Activated CD8-positive, alpha-beta T cell treated with anti-CD3 and anti-CD28 coated beads for 36 hours (primary cell): Measurements from ENCODE around the gene CD2. TPM values are rescaled to one million over a fixed set of nuclear protein-coding genes. Genes with fewer than 3 reads are reported as not detected.

Experiments used
- ATAC-seq: fragments of 200-7000 bp; cut with Tn5 transposase; one replicate; pipeline ENCODE4 v1.10.0; 2021; ENCODE audit warnings: mild to moderate bottlenecking, moderate library complexity
- CTCF ChIA-PET: fragments of 350-600 bp; sonication (Branson Sonifier 250); formaldehyde crosslinking; loops from one replicate; lab custom pipeline; 2021; ENCODE audit warnings: antibody characterized with exemption; lab: Charles Lee
- POLR2A ChIA-PET: fragments of 350-600 bp; sonication (Branson Sonifier 250); formaldehyde crosslinking; loops from one replicate; lab custom pipeline; 2021; ENCODE audit warnings: antibody characterized with exemption; lab: Charles Lee
- DNase-seq: peaks from one replicate; pipeline ENCODE4 v3.0.0-alpha.2; 2020
- H3K27ac Mint-ChIP-seq: one replicate; pipeline ENCODE4 v1.8.0; 2021; ENCODE audit warnings: mild to moderate bottlenecking, mixed read lengths
- H3K27me3 Mint-ChIP-seq: one replicate; pipeline ENCODE4 v1.8.0; 2021; ENCODE audit warnings: mixed read lengths
- H3K36me3 Mint-ChIP-seq: one replicate; pipeline ENCODE4 v1.8.0; 2021; ENCODE audit warnings: low read depth, mixed read lengths
- H3K4me1 Mint-ChIP-seq: one replicate; pipeline ENCODE4 v1.8.0; 2021; ENCODE audit warnings: low read depth, mixed read lengths
- H3K4me3 Mint-ChIP-seq: one replicate; pipeline ENCODE4 v1.8.0; 2021; ENCODE audit warnings: mild to moderate bottlenecking, moderate library complexity, mixed read lengths
- H3K9me3 Mint-ChIP-seq: one replicate; pipeline ENCODE4 v1.8.0; 2021; ENCODE audit warnings: mixed read lengths
- CTCF ChIP-seq: fragments of 200-600 bp; IDR thresholded peaks from one replicate; pipeline ENCODE4 v1.8.0; 2022; ENCODE audit warnings: antibody characterized with exemption, mild to moderate bottlenecking
- intact Hi-C: fragments of 100-400 bp; cut with micrococcal nuclease; formaldehyde crosslinking; loops from one replicate; pipeline ENCODE4 v1.10.0; 2022
- total RNA-seq, 2 experiments: library from RNA; stranded (reverse); gene quantifications; one replicate each; pipeline ENCODE4 v1.2.3, GENCODE V29; 2021

CD2 gene
- total RNA-seq, 2 experiments from 2014 or later, result 217 to 220 TPM

GRCh38 chr1:116770625-116771024, 16.4 kb downstream of the CD2 start:
- H3K9me3 Mint-ChIP-seq, result peaks cover 14% of the 10 kb centered on the region
- intact Hi-C loops, result no loop called here
- peak; percentile 1 for ATAC-seq
- POLR2A ChIA-PET, result interaction anchor here (0.6 to 18.7 kb wide), 12 partner anchors 7 to 290 kb away, joined by 3 to 850 read pairs (median 10); partner anchors contain the start of genes CD2 and TTF2
- H3K36me3 Mint-ChIP-seq, result peaks cover 81% of the 10 kb centered on the region
- peak overlapping the region; percentile 98 for H3K4me3 Mint-ChIP-seq
- H3K27ac Mint-ChIP-seq, result peak overlapping the region; percentile 99
- H3K4me1 Mint-ChIP-seq, result peaks cover 82% of the 10 kb centered on the region
- H3K27me3 Mint-ChIP-seq, result no peaks in the 10 kb centered on the region
- CTCF ChIA-PET, result interaction anchor here (1.0 to 12.5 kb wide), 9 partner anchors 15 to 286 kb away, joined by 3 to 167 read pairs (median 11); partner anchors contain the start of gene CD2
- peak; percentile 34 for DNase-seq
- no peak for TF ChIP-seq CTCF

GRCh38 chr1:116771997-116772647, 17.9 kb downstream of the CD2 start:
- intact Hi-C loops, result no loop called here
- ChIA-PET POLR2A (interaction anchor here (0.7 to 18.7 kb wide), 9 partner anchors 9 to 288 kb away, joined by 3 to 850 read pairs (median 54); partner anchors contain the start of genes CD2 and TTF2), CTCF (interaction anchor here (0.6 to 12.5 kb wide), 11 partner anchors 8 to 284 kb away, joined by 3 to 167 read pairs (median 9); no protein-coding TSS in a partner anchor)
- peaks cover 77% of the 10 kb centered on the region for H3K4me1 Mint-ChIP-seq
- TF ChIP-seq CTCF, result no peak
- peak overlapping the region; percentile 99 for H3K27ac Mint-ChIP-seq
- DNase-seq (no peak), ATAC-seq (no peak)
- no peaks in the 10 kb centered on the region for H3K27me3 Mint-ChIP-seq
- H3K4me3 Mint-ChIP-seq, result peak overlapping the region; percentile 39
- peaks cover 20% of the 10 kb centered on the region for H3K9me3 Mint-ChIP-seq
- peaks cover 77% of the 10 kb centered on the region for H3K36me3 Mint-ChIP-seq

GRCh38 chr1:116772648-116773045, 18.4 kb downstream of the CD2 start:
- POLR2A ChIA-PET, result interaction anchor here (1.3 to 18.7 kb wide), 7 partner anchors 9 to 158 kb away, joined by 3 to 850 read pairs (median 139); partner anchors contain the start of gene CD2
- no peaks in the 10 kb centered on the region for H3K27me3 Mint-ChIP-seq
- TF ChIP-seq CTCF, result no peak
- peak overlapping the region; percentile 99 for H3K27ac Mint-ChIP-seq
- DNase-seq, result peak; percentile 52
- peak overlapping the region; percentile 39 for H3K4me3 Mint-ChIP-seq
- H3K9me3 Mint-ChIP-seq, result peaks cover 22% of the 10 kb centered on the region
- peaks cover 79% of the 10 kb centered on the region for H3K4me1 Mint-ChIP-seq
- peak; percentile 18 for ATAC-seq
- peaks cover 77% of the 10 kb centered on the region for H3K36me3 Mint-ChIP-seq
- intact Hi-C loops, result no loop called here
- CTCF ChIA-PET, result interaction anchor here (0.9 to 12.5 kb wide), 10 partner anchors 9 to 284 kb away, joined by 3 to 167 read pairs (median 10); no protein-coding TSS in a partner anchor

- DNase-seq (no peak), ATAC-seq (no peak)
- peaks cover 23% of the 10 kb centered on the region for H3K9me3 Mint-ChIP-seq
- H3K4me1 Mint-ChIP-seq, result peaks cover 72% of the 10 kb centered on the region
- ChIA-PET POLR2A (interaction anchor here (1.0 to 18.7 kb wide), 3 partner anchors 12 to 29 kb away, joined by 3 to 850 read pairs (median 54); partner anchors contain the start of gene CD2), CTCF (no interaction called here)
- H3K27me3 Mint-ChIP-seq, result no peaks in the 10 kb centered on the region
- peak overlapping the region; percentile 33 for H3K4me3 Mint-ChIP-seq
- peaks cover 70% of the 10 kb centered on the region for H3K36me3 Mint-ChIP-seq
- no peak overlapping the region for H3K27ac Mint-ChIP-seq
- TF ChIP-seq CTCF, result no peak
- intact Hi-C loops, result no loop called here
Observed at GRCh38 chr1:116775116-116775752, 21.0 kb downstream of the CD2 start.
